ENCODE measurements around the gene OPA1.

The OPA1 gene

GRCh38 chr3:193585530-193585929, 7.5 kb upstream of the OPA1 start:
- Histone ChIP-seq H3K27ac (ENCODE audit: low read length) (no peak overlapping the region), H3F3A (ENCODE audit: insufficient read depth, low read length) (no peaks in the 10 kb centered on the region)

GRCh38 chr3:193586526-193586925, 6.5 kb upstream of the OPA1 start:
- no peaks in the 10 kb centered on the region for H3K4me1 ChIP-seq (ENCODE audit: low read length)
- H3F3A ChIP-seq (ENCODE audit: insufficient read depth, low read length) = no peaks in the 10 kb centered on the region
- no peak overlapping the region for H3K27ac ChIP-seq (ENCODE audit: low read length)
- H3K4me2 ChIP-seq (ENCODE audit: low read depth, low read length) = no peak overlapping the region
- H3K9me3 ChIP-seq (replicated peaks; ENCODE audit: insufficient read depth, low read length) = no peaks in the 10 kb centered on the region
- TF ChIP-seq EZH2phosphoT487 (IDR thresholded peaks at IDR 0.05; ENCODE audit: low read length) (no peak), EZH2 (optimal IDR thresholded peaks at IDR 0.05; ENCODE audit: low read depth, low read length) (no peak), CTCF (IDR thresholded peaks at IDR 0.05; ENCODE audit: low read length) (no peak)
- H3K4me3 ChIP-seq (ENCODE audit: low read length) = no peak overlapping the region
- H3K9ac ChIP-seq (ENCODE audit: low read length) = no peak overlapping the region
- no peak for DNase-seq
- H3K9me2 ChIP-seq (replicated peaks; ENCODE audit: insufficient read depth, low read length) = no peaks in the 10 kb centered on the region
- no peaks in the 10 kb centered on the region for H3K27me3 ChIP-seq (replicated peaks; ENCODE audit: insufficient read depth, low read length)
- no peaks in the 10 kb centered on the region for H4K20me1 ChIP-seq (ENCODE audit: insufficient read depth, low read length)
- no peaks in the 10 kb centered on the region for H3K36me3 ChIP-seq (replicated peaks; ENCODE audit: insufficient read depth, low read length)
- no peaks in the 10 kb centered on the region for H3K79me2 ChIP-seq (ENCODE audit: low read length)
- no peak overlapping the region for H2AFZ ChIP-seq (ENCODE audit: low read length)

More at GRCh38 chr3:193585530-193585929, 7.5 kb upstream of the OPA1 start:
- no peaks in the 10 kb centered on the region for H3K27me3 ChIP-seq (replicated peaks; ENCODE audit: insufficient read depth, low read length)
- no peak overlapping the region for H3K4me3 ChIP-seq (ENCODE audit: low read length)
- DNase-seq = no peak
- no peak overlapping the region for H2AFZ ChIP-seq (ENCODE audit: low read length)
- no peak overlapping the region for H3K9ac ChIP-seq (ENCODE audit: low read length)
- H3K36me3 ChIP-seq (replicated peaks; ENCODE audit: insufficient read depth, low read length) = no peaks in the 10 kb centered on the region
- H4K20me1 ChIP-seq (ENCODE audit: insufficient read depth, low read length) = no peaks in the 10 kb centered on the region
- TF ChIP-seq CTCF (IDR thresholded peaks at IDR 0.05; ENCODE audit: low read length) (no peak), EZH2 (optimal IDR thresholded peaks at IDR 0.05; ENCODE audit: low read depth, low read length) (no peak), EZH2phosphoT487 (IDR thresholded peaks at IDR 0.05; ENCODE audit: low read length) (no peak)
- H3K4me2 ChIP-seq (ENCODE audit: low read depth, low read length) = no peak overlapping the region
- H3K4me1 ChIP-seq (ENCODE audit: low read length) = no peaks in the 10 kb centered on the region
- H3K79me2 ChIP-seq (ENCODE audit: low read length) = no peaks in the 10 kb centered on the region
- no peaks in the 10 kb centered on the region for H3K9me3 ChIP-seq (replicated peaks; ENCODE audit: insufficient read depth, low read length)
- no peaks in the 10 kb centered on the region for H3K9me2 ChIP-seq (replicated peaks; ENCODE audit: insufficient read depth, low read length)

GRCh38 chr3:193589129-193589528, 3.9 kb upstream of the OPA1 start:
- Histone ChIP-seq H3K9me3 (replicated peaks; ENCODE audit: insufficient read depth, low read length) (no peaks in the 10 kb centered on the region), H3K4me1 (ENCODE audit: low read length) (no peaks in the 10 kb centered on the region), H3K79me2 (ENCODE audit: low read length) (peaks cover 17% of the 10 kb centered on the region), H3K27me3 (replicated peaks; ENCODE audit: insufficient read depth, low read length) (no peaks in the 10 kb centered on the region), H3K36me3 (replicated peaks; ENCODE audit: insufficient read depth, low read length) (no peaks in the 10 kb centered on the region), H3K4me3 (ENCODE audit: low read length) (no peak overlapping the region), H3K9ac (ENCODE audit: low read length) (no peak overlapping the region), H4K20me1 (ENCODE audit: insufficient read depth, low read length) (no peaks in the 10 kb centered on the region), H3F3A (ENCODE audit: insufficient read depth, low read length) (no peaks in the 10 kb centered on the region), H2AFZ (ENCODE audit: low read length) (no peak overlapping the region), H3K4me2 (ENCODE audit: low read depth, low read length) (no peak overlapping the region), H3K27ac (ENCODE audit: low read length) (no peak overlapping the region), H3K9me2 (replicated peaks; ENCODE audit: insufficient read depth, low read length) (no peaks in the 10 kb centered on the region)
- TF ChIP-seq CTCF (IDR thresholded peaks at IDR 0.05; ENCODE audit: low read length) (no peak), EZH2 (optimal IDR thresholded peaks at IDR 0.05; ENCODE audit: low read depth, low read length) (no peak), EZH2phosphoT487 (IDR thresholded peaks at IDR 0.05; ENCODE audit: low read length) (no peak)
- DNase-seq = no peak
